ENCODE results near the gene GULP1.

The GULP1 gene

DNA sequence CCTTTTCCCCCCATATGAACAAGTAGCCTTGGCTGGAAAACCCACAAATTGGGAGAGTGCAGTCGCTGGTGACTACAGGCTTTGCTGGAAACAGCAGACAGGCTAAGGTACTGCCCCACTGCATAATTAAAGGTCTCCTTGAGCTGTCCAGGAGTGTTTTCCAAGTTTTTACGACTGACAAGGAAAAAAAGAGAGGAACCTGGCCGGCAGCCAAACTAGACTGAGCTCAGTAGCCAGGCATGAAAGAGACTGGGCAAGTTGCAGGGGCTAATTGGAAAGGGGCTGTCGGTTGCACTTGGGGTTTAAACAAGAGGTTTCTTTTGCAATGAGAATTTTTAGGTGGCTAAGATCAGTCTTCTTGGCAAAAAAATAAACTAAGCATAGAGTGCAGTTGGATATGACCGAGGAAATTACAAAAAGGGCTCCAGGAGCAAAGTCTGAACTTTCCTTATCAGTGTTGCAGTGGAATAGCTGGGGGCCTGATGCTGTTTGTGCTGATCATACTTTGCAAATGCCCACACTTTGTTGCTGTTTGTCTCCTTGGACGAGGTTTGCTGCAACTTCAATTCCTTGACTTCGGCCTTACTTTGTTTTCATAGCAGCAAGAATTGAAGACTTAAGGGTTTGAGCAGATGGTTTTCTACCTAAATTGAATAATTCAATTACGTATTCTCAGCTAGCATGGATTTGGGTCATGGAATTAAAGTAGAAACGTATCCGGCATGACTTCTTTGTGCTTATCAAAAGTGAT is 2.1 kb downstream of the GULP1 start:
- peaks cover 0 to 2% of the 10 kb centered on the region in 2 donors for H3K36me3 ChIP-seq (replicated peaks in 1 of 2; ENCODE audit: control insufficient read depth in 2 of 2, insufficient read depth in 2 of 2, low read length in 2 of 2)

DNA sequence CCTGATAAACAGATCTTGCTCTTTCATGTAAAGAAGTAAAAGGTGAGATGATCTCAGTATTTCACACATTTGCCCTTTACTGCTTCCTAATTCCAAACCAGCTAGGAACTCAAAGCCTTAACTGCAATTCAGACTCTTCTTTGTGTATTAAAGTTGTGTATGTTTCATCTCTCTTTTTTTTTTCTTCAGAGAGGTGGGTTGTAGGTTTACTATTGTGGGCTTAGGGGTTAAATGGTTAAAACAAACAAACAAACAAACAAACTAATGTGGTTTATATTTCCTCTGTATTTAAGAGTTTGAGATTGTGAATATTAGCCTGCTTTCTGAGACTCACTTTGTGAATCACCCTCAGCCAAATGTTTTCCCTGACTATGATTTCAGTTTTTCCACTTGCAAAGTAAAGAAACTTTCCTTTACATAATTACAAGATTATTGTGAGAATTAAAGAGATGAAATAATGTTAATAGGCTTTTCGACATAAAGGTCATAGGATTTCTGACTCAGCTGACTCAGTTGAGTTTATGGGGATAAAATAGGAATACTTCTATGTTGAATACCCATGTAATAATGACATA is 2.8 kb downstream of the GULP1 start:
- no peak overlapping the region for H2BK12ac ChIP-seq (ENCODE audit: low read length)
- H3K4me1 ChIP-seq (ENCODE audit: control insufficient read depth in 2 of 2, insufficient read depth in 1 of 2, low read depth in 1 of 2, low read length in 2 of 2): peaks cover 0 to 12% of the 10 kb centered on the region in 2 donors
- no peak overlapping the region for H2BK120ac ChIP-seq (ENCODE audit: low read depth, low read length)
- peaks cover 0 to 19% of the 10 kb centered on the region in 2 donors for H3K9me3 ChIP-seq (replicated peaks in 1 of 2; ENCODE audit: control insufficient read depth in 2 of 2, insufficient read depth in 1 of 2, low read depth in 1 of 2, low read length in 2 of 2)
- H2BK15ac ChIP-seq (ENCODE audit: low read length): no peak overlapping the region
- no peak overlapping the region for H3K4me2 ChIP-seq (ENCODE audit: insufficient read depth, low read length, poor library complexity, severe bottlenecking)
- H3K79me1 ChIP-seq (ENCODE audit: low read depth, low read length): no peaks in the 10 kb centered on the region
- H2AFZ ChIP-seq (ENCODE audit: low read length): peak overlapping the region; percentile 95
- H3K4me3 ChIP-seq (ENCODE audit: low read length in 2 of 2): peak overlapping the region in 1 of 2 donors; percentile 79
- no peak overlapping the region for H3K23ac ChIP-seq (ENCODE audit: low read depth, low read length, poor library complexity)
- WGBS, 2 donors (ENCODE audit: extremely low coverage in 2 of 2, insufficient read length in 2 of 2, insufficient replicate concordance in 1 of 2): no CpG with 5 or more reads among the region's 1 CpG
- DNase-seq (ENCODE audit: low spot score): no peak
- no peak overlapping the region for H4K91ac ChIP-seq (ENCODE audit: low read depth, low read length, poor library complexity)
- H2AK5ac ChIP-seq (ENCODE audit: low read depth, low read length): no peak overlapping the region
- H3K9ac ChIP-seq (ENCODE audit: low read depth, low read length, poor library complexity): no peak overlapping the region
- H3K36me3 ChIP-seq (replicated peaks in 1 of 2; ENCODE audit: control insufficient read depth in 2 of 2, insufficient read depth in 2 of 2, low read length in 2 of 2): peaks cover 0 to 2% of the 10 kb centered on the region in 2 donors
- no peaks in the 10 kb centered on the region for H3K27me3 ChIP-seq (ENCODE audit: control insufficient read depth in 3 of 3, insufficient read depth in 3 of 3, low read depth in 1 of 3, low read length in 3 of 3)
- no peak overlapping the region for H3K27ac ChIP-seq (replicated peaks; ENCODE audit: low read length)
- H3K4ac ChIP-seq (ENCODE audit: low read length): no peak overlapping the region
- no peak overlapping the region for H3K18ac ChIP-seq (ENCODE audit: low read length)
- no peak overlapping the region for H3K14ac ChIP-seq (ENCODE audit: low read length)
- no peak overlapping the region for H2BK5ac ChIP-seq (ENCODE audit: low read length)
- no peak overlapping the region for H4K8ac ChIP-seq (ENCODE audit: low read depth, low read length)

More for the DNA sequence above, 2.1 kb downstream of the GULP1 start:
- H3K4me1 ChIP-seq (ENCODE audit: control insufficient read depth in 2 of 2, insufficient read depth in 1 of 2, low read depth in 1 of 2, low read length in 2 of 2): peaks cover 0 to 12% of the 10 kb centered on the region in 2 donors
- no peak overlapping the region for H3K18ac ChIP-seq (ENCODE audit: low read length)
- no peak overlapping the region for H3K23ac ChIP-seq (ENCODE audit: low read depth, low read length, poor library complexity)
- peak overlapping the region; percentile 71 for H3K4me2 ChIP-seq (ENCODE audit: insufficient read depth, low read length, poor library complexity, severe bottlenecking)
- H3K9me3 ChIP-seq (replicated peaks in 1 of 2; ENCODE audit: control insufficient read depth in 2 of 2, insufficient read depth in 1 of 2, low read depth in 1 of 2, low read length in 2 of 2): peaks cover 0 to 19% of the 10 kb centered on the region in 2 donors
- no peak overlapping the region for H2BK15ac ChIP-seq (ENCODE audit: low read length)
- H4K91ac ChIP-seq (ENCODE audit: low read depth, low read length, poor library complexity): no peak overlapping the region
- H3K14ac ChIP-seq (ENCODE audit: low read length): no peak overlapping the region
- no peak overlapping the region for H3K4ac ChIP-seq (ENCODE audit: low read length)
- no peak overlapping the region for H2BK12ac ChIP-seq (ENCODE audit: low read length)
- no peak overlapping the region for H2BK120ac ChIP-seq (ENCODE audit: low read depth, low read length)
- peak overlapping the region; percentile 72 to 79 for H3K4me3 ChIP-seq (ENCODE audit: low read length in 2 of 2)
- H3K27ac ChIP-seq (replicated peaks; ENCODE audit: low read length): peak overlapping the region; percentile 46
- H2BK5ac ChIP-seq (ENCODE audit: low read length): no peak overlapping the region
- H2AK5ac ChIP-seq (ENCODE audit: low read depth, low read length): no peak overlapping the region
- H4K8ac ChIP-seq (ENCODE audit: low read depth, low read length): no peak overlapping the region
- no peaks in the 10 kb centered on the region for H3K79me1 ChIP-seq (ENCODE audit: low read depth, low read length)
- no CpG with 5 or more reads among the region's 10 CpGs for WGBS, 2 donors (ENCODE audit: extremely low coverage in 2 of 2, insufficient read length in 2 of 2, insufficient replicate concordance in 1 of 2)
- peak overlapping the region; percentile 95 for H2AFZ ChIP-seq (ENCODE audit: low read length)
- DNase-seq (ENCODE audit: low spot score): no peak
- no peak overlapping the region for H3K9ac ChIP-seq (ENCODE audit: low read depth, low read length, poor library complexity)
- no peaks in the 10 kb centered on the region for H3K27me3 ChIP-seq (ENCODE audit: control insufficient read depth in 3 of 3, insufficient read depth in 3 of 3, low read depth in 1 of 3, low read length in 3 of 3)

DNA sequence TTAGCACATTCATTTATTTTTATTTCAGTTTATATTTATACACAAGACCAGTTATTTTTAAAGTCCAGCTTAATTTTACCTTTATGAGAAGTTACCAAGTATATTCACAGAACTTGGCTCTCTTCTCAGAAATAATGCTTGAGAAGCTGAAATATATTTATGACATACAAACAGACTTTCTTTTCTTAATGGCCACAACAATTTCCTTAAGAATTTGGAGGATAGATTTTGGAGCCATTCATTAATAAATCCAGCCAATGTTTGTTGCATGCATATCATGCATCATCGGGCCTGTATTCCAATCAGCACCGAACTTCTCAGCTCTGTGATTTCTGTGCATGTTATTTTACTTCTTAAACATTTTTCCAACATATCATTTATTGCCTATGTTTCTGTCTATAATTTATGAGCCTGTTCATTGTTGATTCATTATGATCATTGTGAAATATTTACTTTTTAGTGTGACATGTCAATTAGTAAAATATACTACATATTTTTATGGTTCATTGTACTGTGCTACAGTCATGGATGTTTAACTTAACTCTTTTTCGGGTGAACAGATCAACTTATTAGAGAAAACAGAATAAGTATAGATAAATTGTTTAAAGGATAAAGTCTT is 3.5 kb downstream of the GULP1 start:
- no peak overlapping the region for H2AK5ac ChIP-seq (ENCODE audit: low read depth, low read length)
- no peak overlapping the region for H2BK15ac ChIP-seq (ENCODE audit: low read length)
- DNase-seq (ENCODE audit: low spot score): no peak
- no peak overlapping the region for H4K91ac ChIP-seq (ENCODE audit: low read depth, low read length, poor library complexity)
- H3K14ac ChIP-seq (ENCODE audit: low read length): no peak overlapping the region
- H2BK120ac ChIP-seq (ENCODE audit: low read depth, low read length): no peak overlapping the region
- no peak overlapping the region for H4K8ac ChIP-seq (ENCODE audit: low read depth, low read length)
- no peak overlapping the region for H2AFZ ChIP-seq (ENCODE audit: low read length)
- H3K9me3 ChIP-seq (replicated peaks in 1 of 2; ENCODE audit: control insufficient read depth in 2 of 2, insufficient read depth in 1 of 2, low read depth in 1 of 2, low read length in 2 of 2): peaks cover 1 to 19% of the 10 kb centered on the region in 2 donors
- no peak overlapping the region for H3K18ac ChIP-seq (ENCODE audit: low read length)
- no peak overlapping the region for H3K23ac ChIP-seq (ENCODE audit: low read depth, low read length, poor library complexity)
- peak overlapping the region in 1 of 2 donors; percentile 79 for H3K4me3 ChIP-seq (ENCODE audit: low read length in 2 of 2)
- H2BK12ac ChIP-seq (ENCODE audit: low read length): no peak overlapping the region
- H3K79me1 ChIP-seq (ENCODE audit: low read depth, low read length): no peaks in the 10 kb centered on the region
- H3K27ac ChIP-seq (replicated peaks; ENCODE audit: low read length): no peak overlapping the region
- H3K27me3 ChIP-seq (ENCODE audit: control insufficient read depth in 3 of 3, insufficient read depth in 3 of 3, low read depth in 1 of 3, low read length in 3 of 3): no peaks in the 10 kb centered on the region
- H3K9ac ChIP-seq (ENCODE audit: low read depth, low read length, poor library complexity): no peak overlapping the region
- H3K4me1 ChIP-seq (ENCODE audit: control insufficient read depth in 2 of 2, insufficient read depth in 1 of 2, low read depth in 1 of 2, low read length in 2 of 2): peaks cover 2 to 12% of the 10 kb centered on the region in 2 donors
- peaks cover 0 to 2% of the 10 kb centered on the region in 2 donors for H3K36me3 ChIP-seq (replicated peaks in 1 of 2; ENCODE audit: control insufficient read depth in 2 of 2, insufficient read depth in 2 of 2, low read length in 2 of 2)
- H2BK5ac ChIP-seq (ENCODE audit: low read length): no peak overlapping the region
- H3K4me2 ChIP-seq (ENCODE audit: insufficient read depth, low read length, poor library complexity, severe bottlenecking): peak overlapping the region; percentile 33
- H3K4ac ChIP-seq (ENCODE audit: low read length): no peak overlapping the region
- WGBS, 2 donors (ENCODE audit: extremely low coverage in 2 of 2, insufficient read length in 2 of 2, insufficient replicate concordance in 1 of 2): no CpG with 5 or more reads among the region's 3 CpGs

DNA sequence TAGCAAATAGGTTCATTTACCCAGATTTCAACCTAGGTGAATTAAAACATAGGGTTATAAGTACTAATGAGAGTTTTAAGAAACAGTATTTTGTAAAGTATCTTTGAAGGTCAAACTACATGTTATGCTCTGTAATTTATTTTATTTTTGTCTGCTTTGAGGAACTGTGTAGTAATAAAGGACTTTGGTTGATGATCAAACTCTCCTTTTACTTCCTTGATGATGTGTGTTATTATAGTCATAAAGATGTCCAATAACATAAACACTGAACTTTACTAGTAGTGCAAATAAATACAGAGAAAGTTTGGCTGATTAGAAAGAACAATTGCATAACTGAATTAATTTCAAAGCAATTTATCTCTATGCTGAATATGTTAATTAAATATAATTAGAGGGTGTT is 6.3 kb downstream of the GULP1 start:
- Histone ChIP-seq H3K4me3 (ENCODE audit: low read length in 2 of 2) (no peak overlapping the region), H3K18ac (ENCODE audit: low read length) (no peak overlapping the region), H4K8ac (ENCODE audit: low read depth, low read length) (no peak overlapping the region), H2BK15ac (ENCODE audit: low read length) (no peak overlapping the region), H2BK5ac (ENCODE audit: low read length) (no peak overlapping the region), H3K23ac (ENCODE audit: low read depth, low read length, poor library complexity) (no peak overlapping the region), H3K4me1 (ENCODE audit: control insufficient read depth in 2 of 2, insufficient read depth in 1 of 2, low read depth in 1 of 2, low read length in 2 of 2) (peaks cover 3 to 9% of the 10 kb centered on the region in 2 donors), H2AK5ac (ENCODE audit: low read depth, low read length) (no peak overlapping the region), H3K36me3 (replicated peaks in 1 of 2; ENCODE audit: control insufficient read depth in 2 of 2, insufficient read depth in 2 of 2, low read length in 2 of 2) (peaks cover 0 to 2% of the 10 kb centered on the region in 2 donors), H3K27ac (replicated peaks; ENCODE audit: low read length) (no peak overlapping the region), H2BK120ac (ENCODE audit: low read depth, low read length) (no peak overlapping the region), H3K79me1 (ENCODE audit: low read depth, low read length) (no peaks in the 10 kb centered on the region), H3K27me3 (ENCODE audit: control insufficient read depth in 3 of 3, insufficient read depth in 3 of 3, low read depth in 1 of 3, low read length in 3 of 3) (no peaks in the 10 kb centered on the region), H3K4ac (ENCODE audit: low read length) (no peak overlapping the region), H3K9me3 (replicated peaks in 1 of 2; ENCODE audit: control insufficient read depth in 2 of 2, insufficient read depth in 1 of 2, low read depth in 1 of 2, low read length in 2 of 2) (peaks cover 1 to 23% of the 10 kb centered on the region in 2 donors), H4K91ac (ENCODE audit: low read depth, low read length, poor library complexity) (no peak overlapping the region), H3K9ac (ENCODE audit: low read depth, low read length, poor library complexity) (no peak overlapping the region), H2BK12ac (ENCODE audit: low read length) (no peak overlapping the region), H3K14ac (ENCODE audit: low read length) (no peak overlapping the region), H3K4me2 (ENCODE audit: insufficient read depth, low read length, poor library complexity, severe bottlenecking) (no peak overlapping the region), H2AFZ (ENCODE audit: low read length) (no peak overlapping the region)
- DNase-seq (ENCODE audit: low spot score): no peak

Measured in neuronal stem cell (in vitro differentiated cells).